NCI-H1048 (cell line): ENCODE measurements around the gene ZNF282.

Experiments used
- DNase-seq: peaks from one replicate; lab custom pipeline; 2025; lab: John Stamatoyannopoulos, UW

ZNF282 gene

DNA sequence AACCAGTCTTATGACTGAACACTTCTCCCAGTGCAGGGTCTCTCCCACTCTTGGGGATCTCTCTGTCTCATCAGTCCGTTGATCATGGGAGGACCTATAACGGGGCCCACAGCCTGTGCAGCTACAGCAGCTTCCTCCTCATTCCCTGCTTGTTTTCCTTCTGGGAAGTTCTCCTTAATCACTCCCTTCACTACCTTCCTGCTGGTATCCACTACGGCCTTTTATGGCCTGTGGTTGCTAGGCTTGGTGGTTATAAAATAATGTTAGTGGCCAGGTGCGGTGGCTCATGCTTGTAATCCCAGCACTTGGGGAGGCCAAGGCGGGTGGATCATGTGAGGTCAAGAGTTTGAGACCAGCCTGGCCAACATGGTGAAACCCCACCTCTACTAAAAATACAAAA lies 3.5 kb upstream of the ZNF282 start:
- no peak for DNase-seq

DNA sequence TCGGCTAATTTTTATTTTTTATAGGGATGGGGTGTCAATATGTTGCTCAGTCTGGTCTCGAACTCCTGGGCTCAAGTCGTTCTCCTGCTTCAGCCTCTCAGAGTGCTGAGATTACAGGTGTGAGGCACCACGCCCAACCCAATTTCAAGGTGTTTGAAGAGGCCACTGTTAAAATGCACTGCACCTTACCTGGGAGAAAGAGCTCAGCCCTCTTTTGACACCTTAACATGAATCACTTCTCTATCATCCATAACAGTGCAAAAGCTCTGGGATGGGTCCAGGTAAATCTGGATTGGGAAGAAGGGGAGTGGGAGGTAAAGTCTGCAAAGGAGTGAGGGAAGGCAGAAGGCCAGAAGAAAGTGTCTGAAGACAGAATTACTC lies 557 bp upstream of the ZNF282 start:
- no peak for DNase-seq

DNA sequence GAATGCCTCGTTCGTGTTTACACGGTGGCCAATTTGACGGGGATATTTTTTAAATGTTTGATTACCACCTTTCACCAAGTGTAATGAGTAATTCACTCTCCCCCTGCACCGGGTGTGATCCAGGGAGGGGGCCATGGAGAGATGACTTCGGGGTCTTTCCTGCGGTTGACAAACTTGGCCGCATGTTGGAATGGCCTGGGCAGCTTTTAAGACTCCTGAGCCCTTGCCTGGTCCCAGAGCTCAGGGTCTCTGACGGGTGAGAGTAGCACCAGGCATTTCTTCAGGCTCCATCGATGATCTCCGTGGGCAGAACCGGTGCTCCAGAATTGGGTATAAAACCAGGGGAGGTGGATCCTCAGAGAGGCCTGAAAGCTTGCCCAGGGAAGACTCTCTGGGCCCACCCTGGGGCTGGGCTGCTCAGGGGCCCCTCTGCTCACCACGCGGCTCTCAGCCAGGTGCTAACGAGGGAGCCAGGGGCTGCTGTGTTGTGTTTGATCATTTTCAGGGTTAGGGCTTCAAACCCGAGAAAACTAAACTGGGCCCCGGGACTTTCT lies 882 bp downstream of the ZNF282 start:
- no peak for DNase-seq

DNA sequence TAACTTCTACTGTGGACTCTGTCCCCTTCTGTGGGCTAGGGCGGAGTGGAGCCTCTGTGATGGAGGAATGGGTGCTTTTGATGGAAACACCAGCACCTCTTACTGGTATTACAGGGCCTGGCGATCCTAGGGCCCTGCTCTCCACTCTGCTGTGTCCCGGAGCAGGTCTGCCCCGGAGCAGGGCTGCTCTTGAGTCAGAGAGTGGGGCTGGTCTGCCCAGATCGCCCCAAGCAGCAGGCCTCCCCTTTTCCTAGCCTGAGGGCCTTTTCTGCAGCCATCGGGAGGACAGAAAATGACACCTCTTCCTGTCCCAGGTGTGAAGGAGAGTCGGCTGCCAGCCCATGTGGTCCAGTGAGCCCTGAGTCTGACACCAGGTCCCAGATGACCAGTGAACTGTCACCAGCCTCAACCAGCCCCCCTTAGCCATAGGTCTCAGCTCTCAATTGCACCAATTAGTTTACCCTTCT lies 1.4 kb downstream of the ZNF282 start:
- DNase-seq, result no peak

DNA sequence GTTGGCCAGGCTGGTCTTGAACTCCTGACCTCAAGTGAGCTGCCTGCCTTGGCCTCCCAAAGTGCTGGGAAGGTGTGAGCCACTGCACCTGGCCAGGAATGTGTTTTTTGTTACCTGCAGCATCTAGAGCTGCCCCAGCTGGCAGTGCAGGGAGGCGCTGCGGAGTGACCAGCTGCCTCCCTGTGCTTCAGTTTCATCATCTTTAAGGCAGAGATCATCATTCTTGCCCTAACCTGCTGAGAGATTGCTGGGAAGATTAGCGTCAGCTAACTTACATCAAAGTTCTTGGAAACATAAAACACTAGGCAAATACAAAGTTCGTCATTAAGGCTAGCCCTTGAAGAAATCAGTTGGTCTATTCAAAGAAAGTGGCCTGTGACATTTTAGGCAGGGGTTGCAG lies 2.3 kb downstream of the ZNF282 start:
- DNase-seq, result no peak

DNA sequence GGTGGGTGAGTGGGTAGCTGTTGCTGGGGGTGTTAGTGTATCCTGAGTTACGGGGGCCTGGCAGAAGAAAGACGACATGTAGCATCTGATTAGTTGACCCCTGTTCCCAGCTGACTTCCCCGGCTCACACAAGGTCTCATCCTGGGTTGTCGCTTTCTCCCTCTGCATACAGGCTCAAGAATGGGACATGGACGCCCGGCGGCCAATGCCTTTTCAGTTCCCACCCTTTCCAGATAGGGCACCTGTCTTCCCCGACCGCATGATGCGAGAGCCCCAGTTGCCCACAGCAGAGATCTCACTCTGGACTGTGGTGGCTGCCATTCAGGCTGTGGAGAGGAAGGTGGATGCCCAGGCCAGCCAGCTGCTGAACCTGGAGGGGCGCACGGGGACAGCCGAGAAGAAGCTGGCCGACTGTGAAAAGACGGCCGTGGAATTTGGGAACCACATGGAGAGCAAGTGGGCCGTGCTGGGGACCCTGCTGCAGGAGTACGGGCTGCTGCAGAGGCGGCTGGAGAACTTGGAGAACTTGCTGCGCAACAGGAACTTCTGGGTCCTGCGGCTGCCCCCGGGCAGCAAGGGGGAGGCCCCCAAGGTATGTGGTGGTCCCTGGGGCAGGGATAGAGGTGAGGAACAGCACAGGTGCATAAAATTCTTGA lies 2.9 kb downstream of the ZNF282 start:
- DNase-seq, result no peak

DNA sequence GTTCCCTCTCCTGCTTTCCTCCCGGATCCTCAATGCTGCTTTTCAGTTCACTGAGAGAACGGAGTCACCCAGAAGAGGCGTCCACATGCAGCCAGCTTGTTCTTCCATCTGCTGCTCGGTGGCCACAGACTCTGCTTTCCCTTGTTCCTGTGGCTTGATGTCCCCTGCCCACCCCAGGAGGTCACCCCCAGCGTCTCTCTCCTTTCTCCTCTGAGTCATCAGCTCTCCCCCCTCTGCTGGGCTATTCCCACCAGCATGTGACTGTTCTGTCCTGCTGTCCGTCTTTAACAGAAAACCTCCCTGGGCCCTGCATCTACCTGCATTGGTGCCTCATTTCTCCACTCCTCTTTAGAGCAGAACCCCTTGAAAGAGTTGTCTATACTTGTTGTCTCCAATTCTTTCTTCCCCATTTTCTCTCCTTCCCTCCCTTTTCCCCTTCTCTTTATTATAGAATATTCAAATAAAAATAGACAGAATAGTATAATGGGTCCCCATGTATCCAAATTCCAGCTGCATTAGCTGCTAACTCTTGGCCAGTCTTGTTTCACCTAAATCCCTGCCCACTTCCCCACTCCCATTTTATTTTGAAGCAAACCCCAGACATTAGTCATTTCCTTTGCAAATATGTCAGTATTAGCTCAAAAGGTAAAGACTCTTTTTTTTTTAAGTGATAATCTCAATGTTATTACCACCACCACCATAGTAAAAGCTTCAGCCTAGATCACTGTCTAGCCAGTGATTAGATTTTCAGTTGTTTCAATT lies 4.1 kb downstream of the ZNF282 start:
- no peak for DNase-seq

DNA sequence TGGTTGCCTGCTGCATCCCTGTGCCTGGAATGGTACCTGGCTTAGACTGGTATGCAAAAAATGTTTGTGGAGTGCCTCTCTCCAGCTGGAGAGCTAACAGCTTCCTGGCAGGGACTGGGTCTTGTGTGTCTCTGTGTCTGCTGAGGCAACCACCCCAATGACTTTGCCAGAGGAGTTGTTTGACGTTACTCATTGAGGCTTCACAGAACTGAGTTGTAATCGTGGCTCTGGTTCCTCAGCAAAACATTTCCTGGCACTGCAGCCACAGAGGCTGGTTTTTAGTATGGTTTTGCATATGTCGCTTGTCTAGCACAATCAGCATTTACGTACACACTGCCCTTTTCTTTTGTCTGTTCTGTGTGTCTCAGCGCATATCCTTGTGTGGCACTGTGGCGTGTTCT lies 7.5 kb downstream of the ZNF282 start:
- no peak for DNase-seq

DNA sequence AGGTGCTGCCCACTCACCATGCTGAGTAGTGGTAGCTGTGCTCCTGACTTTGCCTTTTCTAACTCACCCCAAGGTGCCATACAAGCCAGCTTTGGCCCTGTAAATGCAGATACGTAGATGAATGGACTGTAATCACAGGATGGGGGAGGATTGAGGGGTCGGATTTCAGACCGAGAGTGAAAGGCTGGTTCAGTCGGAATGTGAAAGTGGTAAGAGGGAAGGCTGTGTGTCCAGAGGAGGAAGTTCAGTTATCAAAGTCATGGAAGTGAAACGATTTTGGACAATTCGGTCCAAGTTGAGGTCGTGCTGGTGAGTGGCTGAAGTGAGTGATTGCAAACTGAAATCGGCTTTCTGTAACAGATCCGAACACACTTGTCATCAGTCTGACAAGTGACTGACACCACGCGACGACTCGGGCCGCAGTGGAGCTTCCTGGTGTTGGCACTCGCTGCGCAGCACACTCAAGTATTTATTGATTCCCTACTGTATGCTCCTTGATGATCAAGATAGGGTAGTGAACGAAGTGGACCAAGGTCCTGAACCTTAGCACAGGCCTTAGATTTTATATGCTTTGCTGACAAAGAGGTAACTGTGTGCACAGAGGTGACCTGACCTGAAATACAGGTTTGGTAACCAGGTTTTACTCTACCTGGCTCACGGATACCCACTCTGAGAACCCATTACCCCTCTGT lies 10.5 kb downstream of the ZNF282 start:
- no peak for DNase-seq

DNA sequence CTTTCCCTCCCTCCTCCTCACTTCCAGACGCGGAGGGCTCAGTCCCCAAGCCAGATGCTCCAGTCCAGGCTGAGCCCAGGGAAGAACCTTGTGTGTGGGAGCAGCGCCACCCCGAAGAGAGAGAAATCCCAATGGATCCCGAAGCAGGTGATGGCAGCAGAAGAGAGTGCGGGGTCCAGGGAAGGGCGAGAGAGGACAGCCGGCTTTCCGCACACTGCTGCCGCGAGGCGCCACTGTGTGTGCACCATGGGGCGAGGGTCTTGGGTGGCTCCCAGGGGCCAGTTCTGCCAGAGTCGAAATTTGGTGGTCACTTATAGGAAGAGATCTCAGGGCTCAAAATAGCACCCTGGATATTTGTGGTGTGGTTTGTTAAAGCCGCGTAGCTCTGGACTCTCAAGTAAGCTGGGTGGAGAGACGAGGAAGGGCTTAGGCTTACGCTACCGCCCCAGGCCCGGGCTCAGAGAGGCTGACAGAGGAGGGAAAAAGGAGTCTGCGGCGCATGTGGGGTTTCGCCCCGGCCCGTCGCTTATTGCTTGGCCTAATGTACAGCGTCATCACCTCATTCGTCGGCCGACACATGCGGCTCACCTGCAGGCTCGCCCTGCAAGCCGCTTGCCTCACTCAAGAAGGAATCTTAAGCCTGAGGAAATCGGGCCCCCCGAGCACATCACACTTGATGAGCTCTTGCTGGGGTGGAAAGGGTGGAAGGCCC lies 12.1 kb downstream of the ZNF282 start:
- no peak for DNase-seq

DNA sequence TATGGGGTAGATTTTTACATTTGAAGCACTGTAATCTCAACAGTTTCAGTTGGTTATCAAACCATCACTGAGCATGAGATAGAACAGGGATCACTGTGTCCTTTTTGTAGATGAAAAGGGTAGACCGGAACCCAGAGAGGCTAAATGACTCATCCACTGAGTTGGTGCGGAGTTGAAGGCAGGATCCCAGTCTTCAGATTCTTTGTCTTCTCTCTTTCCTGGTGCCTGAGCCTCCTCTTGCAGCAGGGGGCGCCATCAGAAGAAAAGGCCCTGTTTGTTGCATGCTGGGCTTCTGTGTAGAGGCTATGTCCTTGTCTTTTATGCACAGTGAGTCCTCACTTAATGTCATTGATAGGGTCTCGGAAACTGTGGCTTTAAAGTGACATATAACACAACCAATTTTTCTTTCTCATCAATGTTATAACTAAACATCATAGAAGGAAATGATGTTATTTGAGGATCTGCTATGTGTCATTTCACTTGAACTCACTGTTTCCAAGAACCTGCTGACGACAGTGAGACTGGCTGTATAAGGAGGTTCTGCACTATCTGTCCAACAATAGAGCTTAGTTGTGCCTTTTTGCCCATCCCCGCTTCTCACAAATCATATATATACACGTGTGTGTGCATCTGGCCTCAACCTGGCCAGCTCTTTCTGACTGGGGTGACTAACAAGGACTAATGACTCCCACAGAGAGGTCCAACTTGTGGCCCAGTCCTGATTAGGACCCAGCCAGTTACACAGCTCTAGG lies 14.3 kb downstream of the ZNF282 start:
- DNase-seq, result no peak

DNA sequence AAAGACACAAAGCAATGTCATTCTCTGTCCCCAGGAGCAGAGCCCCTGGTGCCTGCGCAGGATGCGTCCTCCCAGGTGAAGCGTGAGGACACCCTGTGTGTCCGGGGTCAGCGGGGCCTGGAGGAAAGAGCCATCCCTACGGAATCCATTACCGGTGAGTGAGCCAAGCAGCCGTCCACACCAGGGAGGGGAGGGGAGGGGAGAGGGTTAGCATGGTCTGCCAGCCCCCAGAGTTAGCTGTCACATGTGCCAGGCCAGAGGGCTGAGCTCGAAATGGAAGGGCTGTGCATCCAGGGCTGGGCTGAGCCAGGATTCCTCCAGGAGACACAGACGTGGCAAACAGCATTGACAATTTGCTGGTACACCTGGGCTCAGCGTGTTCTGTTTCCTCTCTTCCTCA lies 15.2 kb downstream of the ZNF282 start:
- DNase-seq, result no peak

DNA sequence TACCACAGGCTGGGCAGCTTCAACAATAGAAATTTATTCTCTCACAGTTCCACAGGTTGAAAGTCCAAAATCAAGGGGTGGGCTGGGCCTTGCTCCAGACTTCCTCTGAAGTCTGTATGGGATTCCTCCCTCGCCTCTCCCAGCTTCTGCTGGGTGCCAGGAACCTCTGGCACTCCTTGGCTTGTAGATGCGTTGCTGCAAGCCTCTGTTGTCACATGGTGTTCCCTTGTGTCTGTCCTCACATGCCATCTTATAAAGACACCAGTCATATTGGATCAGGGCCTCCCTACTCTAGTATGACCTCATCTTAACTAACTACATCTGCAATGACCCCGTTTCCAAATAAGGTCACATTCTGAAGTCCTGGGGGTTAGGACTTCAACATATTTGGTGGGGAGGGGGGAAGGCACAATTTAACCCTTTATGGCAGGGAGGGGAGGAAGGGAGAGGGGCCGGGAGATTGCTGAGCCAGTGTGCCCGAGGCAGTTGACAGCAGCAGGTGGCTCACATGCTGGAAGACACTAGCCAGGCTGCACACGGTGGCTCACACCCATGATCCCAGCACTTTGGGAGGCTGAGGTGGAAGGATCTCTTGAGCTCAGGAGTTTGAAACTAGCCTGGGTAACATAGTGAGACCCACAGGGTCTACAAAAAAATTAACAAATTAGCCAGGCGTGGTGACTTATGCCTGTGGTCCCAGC lies 18.8 kb downstream of the ZNF282 start:
- DNase-seq, result no peak

DNA sequence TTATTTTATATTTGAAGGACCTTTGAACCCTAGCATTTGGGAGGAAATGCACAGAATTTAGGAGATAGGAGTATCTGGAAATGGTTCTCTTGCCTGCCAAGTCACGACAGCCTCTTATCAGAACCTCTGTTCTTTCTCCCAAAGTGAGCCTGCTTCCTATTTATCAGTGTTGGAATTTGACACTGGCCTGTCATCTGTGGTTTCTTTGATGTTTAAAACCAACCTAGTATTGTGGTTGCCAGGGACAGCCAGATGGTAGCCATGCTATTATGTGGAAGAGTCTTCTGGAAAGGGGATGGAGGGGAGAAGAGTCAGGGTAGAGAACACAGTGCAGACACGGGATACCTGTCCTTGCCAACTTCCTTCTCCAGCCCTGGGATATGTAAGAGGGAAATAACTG lies 21.1 kb downstream of the ZNF282 start:
- DNase-seq, result no peak

DNA sequence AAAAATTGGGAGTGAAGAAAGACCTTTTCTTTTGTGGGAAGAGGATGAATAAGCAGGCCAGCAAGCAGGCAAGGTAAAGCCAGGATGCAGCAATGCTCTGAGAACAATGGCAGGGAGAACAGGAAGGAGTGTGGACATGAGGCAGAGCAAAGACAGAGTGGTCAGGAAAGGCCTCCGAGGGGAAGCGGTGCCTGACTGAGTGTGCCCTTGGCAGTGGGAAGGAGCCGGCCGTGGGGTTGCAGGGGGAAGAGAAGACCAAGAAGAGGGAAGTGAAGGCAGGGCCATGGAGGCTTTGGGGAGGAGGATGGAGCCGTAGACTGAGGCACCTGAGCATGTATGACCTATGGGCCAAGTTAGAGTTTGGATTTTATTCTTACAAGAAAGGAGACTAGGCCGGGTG lies 22.2 kb downstream of the ZNF282 start:
- no peak for DNase-seq

DNA sequence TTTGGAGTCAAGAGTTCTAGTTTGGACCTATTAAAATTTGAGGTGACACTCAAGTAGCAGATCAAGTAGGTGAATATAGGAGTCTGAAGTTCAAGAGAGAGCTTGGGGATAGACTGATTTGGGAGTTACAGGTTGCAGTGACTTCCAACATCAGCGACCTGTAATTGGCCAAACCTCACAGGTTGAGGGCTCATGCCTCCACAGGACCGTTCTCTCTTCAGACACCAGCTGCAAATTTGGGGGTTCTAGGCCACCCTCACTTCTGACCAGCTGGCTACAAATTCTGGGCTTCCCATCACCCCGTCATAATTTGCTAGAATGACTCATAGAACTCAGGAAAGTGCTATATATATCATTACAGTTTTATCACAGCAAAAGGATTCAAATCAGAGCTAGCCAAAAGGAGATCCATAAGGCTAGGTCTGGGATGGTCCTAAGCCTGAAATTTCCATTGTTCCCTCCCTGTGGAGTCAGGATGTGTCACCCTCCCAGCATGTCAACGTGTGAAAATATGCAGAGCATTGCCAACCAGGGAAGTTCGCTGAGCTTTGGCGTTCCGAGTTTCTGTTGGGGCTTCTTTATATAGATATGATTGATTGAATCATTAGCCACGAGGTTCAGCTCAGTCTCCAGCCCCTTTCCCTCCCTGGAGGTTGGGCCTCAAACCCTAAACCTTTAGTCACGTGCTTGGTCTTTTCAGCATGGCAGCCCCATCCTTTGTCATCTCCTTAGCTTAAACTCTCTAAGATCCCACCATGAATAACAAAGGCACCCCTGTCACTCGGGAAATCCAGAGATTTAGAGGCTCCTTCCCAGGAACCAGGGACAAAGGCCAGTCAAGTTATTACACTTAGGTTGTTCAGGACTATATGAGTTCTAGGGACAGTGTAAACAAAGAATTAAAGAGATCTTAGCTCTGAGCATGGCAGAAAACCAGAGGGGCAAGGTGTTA lies 23.4 kb downstream of the ZNF282 start:
- no peak for DNase-seq

DNA sequence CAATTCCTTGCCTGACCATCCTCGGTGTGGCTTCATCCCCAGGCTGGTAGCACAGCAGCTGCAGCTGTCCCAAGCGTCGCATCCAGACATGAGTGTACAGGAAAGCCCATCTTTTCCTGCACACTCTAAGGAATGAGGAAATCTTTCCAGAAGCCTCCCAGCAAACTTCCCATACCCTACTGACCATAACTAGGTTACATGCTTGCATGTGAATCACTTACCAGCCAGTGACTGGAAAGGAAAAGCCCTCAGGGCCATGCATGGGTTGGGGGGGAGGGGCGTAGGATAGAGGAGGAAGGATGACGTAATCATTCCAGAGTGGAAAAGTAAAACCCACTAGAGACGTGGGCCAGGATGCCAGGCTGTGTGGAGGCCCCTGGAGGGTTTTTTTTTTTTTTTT lies 25.2 kb downstream of the ZNF282 start:
- no peak for DNase-seq

DNA sequence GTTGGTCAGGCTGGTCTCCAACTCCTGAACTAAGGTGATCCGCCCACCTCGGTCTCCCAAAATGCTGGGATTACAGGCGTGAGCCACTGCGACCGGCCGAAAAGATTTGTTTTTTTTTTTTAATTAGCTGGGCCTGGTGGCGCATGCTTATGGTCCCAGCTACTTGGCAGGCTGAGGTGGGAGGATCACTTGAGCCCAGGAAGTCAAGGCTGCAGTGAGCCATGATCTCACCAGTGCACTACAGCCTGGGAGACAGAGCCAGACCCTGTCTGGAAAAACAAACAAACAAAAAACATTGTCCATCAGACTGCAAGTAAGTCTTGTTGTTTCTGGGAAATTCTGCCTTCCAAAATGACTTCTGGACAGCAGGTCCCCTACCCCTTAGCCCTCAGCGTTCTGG lies 27.8 kb downstream of the ZNF282 start:
- DNase-seq, result no peak

DNA sequence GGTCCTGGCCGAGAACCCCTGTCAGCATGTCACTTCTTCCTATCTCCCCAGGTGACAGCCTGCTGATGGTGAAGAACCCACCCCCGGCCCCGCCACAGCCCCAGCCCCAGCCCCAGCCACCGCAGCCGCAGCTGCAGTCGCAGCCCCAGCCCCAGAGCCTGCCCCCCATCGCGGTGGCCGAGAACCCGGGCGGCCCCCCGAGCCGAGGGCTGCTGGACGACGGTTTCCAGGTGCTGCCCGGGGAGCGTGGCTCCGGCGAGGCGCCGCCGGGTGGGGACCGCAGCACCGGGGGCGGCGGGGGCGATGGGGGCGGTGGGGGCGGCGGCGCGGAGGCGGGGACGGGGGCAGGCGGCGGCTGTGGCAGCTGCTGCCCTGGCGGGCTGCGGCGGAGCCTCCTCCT lies 28.4 kb downstream of the ZNF282 start:
- no peak for DNase-seq

DNA sequence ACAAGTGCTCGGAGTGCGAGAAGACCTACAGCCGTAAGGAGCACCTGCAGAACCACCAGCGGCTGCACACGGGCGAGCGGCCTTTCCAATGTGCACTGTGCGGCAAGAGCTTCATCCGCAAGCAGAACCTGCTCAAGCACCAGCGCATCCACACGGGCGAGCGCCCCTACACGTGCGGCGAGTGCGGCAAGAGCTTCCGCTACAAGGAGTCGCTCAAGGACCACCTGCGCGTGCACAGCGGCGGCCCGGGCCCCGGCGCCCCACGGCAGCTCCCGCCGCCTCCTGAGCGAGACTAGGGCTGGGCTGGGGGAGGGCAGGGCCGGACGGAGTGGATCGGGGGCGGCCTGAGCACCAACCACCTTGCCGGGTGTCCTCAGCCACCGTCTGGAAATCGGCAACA lies 29.0 kb downstream of the ZNF282 start:
- no peak for DNase-seq
